ENCODE data around the gene BPIFA2.

DNA sequence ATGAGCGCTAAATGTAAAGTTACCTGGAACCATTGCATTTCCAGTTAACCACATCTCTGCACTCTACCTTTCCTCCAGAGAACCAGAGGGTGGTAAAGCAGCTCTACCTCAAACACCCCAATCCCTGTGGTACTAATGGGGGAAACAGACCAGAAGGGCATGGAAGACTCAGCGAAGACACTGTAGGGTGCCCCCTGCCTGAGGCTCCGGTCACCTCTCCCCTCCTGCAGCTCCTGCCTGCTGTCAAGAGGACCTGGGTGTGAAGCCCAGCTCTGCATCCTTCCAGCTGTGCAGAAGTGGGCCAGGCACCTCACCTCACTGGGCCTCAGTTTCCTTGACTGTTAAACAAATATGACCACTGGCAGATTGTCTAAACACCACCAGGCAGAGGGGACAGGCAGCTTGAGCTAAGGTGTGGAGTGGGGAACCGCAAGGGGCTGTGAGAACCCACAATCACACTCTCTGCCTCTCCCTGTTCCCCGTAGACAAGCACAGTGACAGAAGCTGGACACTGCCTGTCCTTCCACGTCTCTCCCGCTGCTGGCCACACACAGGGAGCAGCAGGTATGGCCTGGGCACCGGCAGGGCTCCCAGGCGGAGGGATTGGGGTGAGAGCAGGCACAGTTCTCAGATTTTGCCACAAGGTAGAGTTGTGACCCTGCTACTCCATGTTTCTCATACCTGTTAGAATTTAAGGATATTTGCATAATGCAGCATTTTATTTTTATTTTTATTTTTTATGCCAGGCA is 9.1 kb upstream of the BPIFA2 start:
- TF ChIP-seq, protein P1, sequence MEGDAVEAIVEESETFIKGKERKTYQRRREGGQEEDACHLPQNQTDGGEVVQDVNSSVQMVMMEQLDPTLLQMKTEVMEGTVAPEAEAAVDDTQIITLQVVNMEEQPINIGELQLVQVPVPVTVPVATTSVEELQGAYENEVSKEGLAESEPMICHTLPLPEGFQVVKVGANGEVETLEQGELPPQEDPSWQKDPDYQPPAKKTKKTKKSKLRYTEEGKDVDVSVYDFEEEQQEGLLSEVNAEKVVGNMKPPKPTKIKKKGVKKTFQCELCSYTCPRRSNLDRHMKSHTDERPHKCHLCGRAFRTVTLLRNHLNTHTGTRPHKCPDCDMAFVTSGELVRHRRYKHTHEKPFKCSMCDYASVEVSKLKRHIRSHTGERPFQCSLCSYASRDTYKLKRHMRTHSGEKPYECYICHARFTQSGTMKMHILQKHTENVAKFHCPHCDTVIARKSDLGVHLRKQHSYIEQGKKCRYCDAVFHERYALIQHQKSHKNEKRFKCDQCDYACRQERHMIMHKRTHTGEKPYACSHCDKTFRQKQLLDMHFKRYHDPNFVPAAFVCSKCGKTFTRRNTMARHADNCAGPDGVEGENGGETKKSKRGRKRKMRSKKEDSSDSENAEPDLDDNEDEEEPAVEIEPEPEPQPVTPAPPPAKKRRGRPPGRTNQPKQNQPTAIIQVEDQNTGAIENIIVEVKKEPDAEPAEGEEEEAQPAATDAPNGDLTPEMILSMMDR (conservative IDR thresholded peaks at IDR 0.05): no peak
- TF ChIP-seq ZFX (IDR thresholded peaks at IDR 0.05): no peak

Measured in C4-2B (cell line).